Right kidney (tissue), 1 donor: ENCODE data around the gene CTSW.

Experiments
- DNase-seq: peaks from one replicate; pipeline ENCODE4 v3.0.0-alpha.2; 2016

CTSW gene

DNA sequence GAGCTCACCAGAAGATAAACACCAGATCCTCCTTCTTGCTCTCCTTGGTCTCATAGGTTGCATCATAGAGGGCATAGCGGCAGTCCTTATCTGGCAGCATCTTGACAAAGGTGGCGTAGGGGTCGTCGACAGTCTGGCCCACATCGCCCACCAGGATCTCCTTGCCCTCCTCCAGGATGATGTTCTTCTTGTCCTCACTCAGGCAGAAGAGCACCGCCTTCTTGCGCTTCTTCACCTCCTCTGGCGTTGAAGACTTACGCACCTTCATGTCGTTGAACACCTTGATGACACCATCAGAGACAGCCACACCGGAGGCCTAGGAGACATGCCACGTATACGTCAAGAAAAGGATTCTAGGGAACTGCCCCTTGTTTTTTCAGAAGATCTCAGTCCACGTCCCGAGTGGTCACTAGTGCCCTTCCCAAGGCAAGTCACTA is 23.7 kb upstream of the CTSW start:
- DNase-seq = no peak

DNA sequence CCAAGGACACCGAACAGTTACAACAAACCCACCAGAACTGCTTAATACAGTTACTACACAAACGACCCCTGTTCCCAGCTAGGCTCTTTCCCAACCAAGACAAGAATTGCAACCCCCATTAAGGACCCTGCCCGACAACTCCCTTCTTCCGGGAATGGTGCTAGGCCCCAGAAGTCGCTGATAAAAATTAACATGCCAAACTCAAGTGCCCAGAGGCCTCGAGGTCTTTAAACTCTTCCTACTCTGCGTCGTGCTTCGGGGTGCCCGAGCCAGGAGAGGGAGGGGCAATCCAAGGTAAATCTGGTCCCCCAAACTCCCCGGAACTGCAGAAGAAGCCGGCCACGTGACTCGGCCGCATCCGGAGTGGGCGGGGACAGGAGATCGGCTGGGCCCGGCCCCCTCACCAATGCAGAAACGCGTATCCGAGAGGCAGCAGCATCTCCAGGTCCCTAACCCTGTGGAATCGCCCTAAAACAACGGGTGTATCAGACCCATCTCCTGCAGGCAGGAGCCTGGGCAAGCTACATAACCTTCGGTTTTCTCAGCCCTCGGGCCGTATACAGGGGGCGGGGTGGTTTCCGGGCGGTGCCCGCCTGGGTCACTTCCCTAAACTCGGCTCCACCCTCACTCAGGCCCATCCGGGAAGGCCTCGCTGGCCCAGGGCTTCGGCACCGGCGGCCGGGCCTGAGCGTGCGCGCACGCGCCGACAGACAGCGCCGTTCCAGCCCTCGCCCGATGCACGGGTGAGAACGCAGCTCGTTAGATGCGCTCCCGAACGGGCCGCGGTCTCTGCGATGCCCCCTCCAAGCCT is 22.7 kb upstream of the CTSW start:
- peak; percentile 82 for DNase-seq

DNA sequence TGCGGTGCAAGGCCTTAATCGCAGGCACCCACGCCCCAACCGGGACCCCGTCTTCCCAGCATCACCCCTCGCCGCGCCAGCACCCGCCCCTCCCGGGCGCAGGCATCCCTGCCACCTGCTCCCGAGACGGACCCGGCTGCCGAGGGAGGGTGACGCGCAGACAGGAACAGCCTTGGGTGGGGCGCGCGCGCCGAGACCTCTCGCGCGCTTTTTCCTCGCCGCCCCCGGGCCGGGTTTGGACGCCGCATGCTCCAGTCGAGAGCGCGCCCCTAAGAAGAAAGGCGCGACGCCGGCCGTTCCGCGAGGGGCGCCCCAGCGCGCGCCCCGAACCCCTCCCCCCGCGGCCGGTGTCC is 22.2 kb upstream of the CTSW start:
- DNase-seq = peak; percentile 72

DNA sequence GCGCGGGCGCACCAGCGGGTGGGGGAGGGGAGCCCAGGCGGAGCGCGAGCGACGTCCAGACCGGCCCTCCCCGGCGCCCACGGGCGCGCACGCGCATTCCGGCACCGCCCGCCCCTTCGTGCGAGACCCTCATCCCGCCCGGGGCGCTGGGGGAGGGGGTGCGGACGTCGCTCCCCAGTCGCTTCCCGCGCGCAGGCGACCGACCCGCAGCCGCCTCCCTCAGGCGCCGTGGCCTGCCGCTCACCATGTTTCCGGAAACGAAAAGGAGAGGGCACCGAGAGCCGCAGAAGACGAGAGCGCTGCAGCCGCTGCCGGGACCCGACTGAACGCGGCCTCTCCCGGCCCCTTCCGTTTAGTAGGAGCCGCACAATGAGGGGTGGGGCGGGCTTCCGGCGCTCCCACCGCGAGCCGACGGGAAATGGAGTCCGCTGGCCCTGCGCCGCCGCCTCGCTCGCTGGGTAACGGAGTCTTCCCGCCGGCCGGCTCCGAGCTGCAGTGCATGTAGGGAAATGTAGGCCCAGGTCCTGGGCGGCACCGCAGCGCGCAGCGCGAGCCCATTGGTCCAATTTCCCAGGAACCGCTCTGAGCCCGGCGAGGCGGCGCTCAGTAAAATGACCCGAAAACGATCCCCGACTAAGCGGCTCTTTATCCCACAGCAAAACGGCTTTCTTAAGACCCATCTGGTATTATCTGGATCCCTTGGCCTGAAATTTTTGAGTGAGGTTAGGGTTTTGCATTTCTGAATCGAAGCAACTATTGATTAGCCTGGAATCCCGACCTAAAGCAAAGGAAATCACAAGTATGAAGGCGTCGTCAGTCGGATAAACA is 21.6 kb upstream of the CTSW start, which contains the start of gene CFL1:
Gene CFL1, minus strand, starts transcription at position 328 of the 828 bp plus-strand sequence. Its CDS starts 81 bp downstream, at position 247.
- peak; percentile 97 for DNase-seq

DNA sequence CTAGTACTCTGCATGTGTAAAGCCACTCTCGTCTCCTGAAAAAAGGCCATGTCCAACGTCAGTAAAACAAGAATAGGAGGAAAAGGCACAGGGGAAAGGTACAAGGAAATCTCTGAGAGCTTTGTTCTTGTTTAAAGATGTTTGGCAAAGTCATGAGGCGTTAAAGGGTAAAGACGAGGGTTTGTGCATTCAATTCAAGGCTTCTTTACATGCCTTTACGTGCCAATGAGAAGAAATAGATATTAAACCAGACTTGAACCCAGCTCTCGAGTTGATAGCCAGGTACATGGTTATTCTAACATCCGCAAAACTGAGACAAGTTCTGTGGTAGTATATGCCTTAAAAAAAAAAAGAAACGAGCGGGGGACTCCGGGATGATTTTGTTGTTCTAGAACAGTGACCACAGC is 21.0 kb upstream of the CTSW start:
- no peak for DNase-seq

DNA sequence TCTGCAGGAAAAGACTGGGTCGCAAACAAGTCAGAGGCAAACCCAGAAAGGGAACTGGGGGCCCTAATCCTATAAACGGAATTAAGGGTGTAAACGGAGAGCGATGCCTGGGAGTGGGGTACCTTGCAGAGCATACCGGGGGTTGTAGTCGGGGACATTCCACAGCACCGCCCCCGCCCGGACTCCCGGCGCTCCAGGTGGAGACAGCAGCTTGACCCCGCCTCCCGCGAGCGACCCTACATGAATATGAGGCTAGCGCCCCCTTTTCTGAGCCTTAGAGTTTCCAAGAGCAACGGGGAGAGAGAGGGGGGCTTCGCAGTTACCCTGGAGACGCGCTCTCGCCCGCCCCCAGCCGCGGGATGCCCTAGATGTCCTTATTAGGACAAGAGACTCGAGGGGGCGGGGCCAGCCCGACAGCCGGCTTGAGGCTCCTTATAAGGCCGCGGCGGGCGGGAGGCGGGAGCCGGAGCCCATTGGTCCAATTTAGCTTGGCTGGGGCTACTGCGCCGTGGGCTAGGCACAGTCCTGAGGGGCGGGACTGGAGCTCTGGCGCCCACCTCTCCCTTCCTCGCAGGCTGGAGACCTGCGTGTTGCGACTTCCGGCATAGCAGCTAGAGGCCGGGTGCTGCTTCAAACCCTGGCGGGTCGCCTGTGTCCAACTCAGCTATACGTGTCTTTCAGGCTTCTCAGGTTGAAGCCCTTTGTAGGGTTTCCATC is 20.4 kb upstream of the CTSW start:
- peak; percentile 95 for DNase-seq

DNA sequence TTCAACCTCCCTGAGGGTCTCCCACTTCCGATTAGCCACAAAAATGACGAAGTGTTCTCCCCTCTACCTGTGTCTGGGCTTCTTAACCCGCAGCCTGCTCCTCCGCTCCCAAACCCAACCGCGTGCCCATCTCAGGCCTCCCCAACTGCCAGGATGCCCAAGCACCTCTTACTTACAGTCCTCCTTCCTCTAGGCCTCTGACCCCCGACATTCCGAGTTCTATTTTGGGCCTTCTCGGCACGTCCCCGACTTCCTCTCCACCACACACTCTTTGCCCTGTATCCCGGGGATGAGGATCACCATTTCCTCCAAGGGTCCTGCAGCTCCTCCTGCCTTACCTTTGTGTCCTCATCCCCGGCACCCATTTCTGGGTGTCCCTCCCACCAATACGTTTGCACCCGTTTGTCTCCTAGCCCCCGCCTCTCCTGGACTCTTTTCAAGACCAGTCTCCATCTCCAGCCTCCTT is 19.8 kb upstream of the CTSW start:
- no peak for DNase-seq

DNA sequence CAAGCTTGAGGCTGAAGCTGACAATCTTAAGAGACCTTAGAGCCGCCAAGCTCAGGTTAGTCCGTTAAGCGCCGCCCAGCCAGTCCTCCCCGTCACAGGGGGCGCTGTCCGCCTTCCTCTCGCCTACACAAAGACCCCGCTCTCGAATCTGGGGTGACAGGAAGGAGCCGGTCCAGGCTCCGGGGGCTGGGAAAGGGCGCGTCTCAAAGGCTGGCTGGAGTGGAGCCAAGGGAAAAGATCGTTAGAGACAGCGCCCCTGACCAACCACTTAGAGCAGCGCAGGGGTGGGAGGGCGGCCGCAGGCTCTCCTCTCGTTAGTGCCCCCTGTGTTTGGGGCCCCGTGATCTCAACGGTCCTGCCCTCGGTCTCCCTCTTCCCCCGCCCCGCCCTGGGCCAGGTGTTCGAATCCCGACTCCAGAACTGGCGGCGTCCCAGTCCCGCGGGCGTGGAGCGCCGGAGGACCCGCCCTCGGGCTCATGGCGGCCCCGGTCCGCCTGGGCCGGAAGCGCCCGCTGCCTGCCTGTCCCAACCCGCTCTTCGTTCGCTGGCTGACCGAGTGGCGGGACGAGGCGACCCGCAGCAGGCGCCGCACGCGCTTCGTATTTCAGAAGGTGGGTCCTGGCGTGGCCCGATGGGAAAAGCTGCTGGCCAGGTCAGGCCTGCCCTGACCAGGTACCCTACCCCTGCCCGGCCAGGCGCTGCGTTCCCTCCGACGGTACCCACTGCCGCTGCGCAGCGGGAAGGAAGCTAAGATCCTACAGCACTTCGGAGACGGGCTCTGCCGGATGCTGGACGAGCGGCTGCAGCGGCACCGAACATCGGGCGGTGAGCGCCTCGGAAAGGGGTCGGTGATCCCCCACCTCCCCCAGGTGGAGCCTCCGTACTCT is 19.1 kb upstream of the CTSW start, which contains the start of gene MUS81:
Gene MUS81, plus strand, starts transcription at position 156 of the 887 bp plus-strand sequence. Its CDS starts 321 bp downstream, at position 477.
- peak; percentile 87 for DNase-seq

DNA sequence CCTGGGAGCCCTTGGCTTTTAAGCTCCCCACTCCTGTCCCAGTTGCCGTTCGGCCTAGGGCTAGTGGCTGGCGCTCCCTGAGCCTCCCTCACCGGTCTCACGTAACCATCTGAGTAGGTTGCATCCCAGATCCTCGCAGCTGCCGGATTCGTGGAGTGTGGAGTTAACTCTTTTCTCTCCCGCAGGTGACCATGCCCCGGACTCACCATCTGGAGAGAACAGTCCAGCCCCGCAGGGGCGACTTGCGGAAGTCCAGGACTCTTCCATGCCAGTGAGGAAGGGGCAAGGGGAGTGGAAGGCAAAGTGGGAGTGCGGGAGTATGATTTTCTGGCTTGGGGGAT is 18.5 kb upstream of the CTSW start:
- DNase-seq = no peak

DNA sequence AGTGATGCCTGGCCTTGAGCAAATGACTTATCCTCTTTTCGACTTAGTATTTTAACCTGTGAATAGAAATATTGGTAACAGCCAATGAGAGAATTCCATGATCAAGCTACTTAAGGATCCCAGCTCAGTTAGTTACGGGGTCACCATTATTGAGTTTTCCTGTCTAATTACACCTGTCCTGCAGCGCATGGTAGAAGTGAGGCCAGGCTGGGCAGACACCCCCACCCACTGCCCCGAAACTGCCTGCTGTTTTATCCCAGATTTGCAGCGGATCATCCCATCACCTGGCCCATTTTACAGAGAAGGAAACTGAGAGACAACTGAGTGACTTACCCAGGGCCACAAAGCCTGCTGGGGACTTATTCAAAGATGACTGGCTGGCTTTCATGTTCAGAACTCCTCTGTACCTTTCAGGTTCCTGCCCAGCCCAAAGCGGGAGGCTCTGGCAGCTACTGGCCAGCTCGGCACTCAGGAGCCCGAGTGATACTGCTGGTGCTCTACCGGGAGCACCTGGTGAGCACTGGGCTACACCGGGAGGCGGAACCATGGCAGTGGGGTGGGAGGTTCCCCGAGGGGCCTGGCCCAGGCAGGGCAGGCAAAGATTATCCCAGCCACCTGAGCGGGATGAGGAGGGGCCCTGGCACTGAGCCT is 18.0 kb upstream of the CTSW start:
- DNase-seq = no peak

DNA sequence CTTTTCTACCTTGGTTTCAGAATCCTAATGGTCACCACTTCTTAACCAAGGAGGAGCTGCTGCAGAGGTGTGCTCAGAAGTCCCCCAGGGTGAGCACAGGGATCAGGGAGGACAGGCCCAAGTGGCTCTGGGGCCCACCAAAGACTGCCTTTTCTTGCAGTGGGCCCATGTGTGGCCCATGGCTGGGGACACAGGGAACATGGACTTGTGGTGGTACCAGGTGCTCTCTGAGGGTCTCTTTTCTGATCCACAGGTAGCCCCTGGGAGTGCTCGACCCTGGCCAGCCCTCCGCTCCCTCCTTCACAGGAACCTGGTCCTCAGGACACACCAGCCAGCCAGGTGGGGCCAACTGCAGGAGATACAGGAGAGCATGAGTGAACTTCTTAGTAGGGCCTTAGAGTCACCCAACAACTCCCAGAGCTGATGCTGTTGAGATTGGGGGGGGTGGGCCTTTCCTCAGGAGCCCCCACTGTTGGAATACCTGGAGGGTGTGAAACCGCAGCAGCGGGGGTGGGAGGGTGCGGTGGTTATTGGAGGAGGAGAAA is 17.4 kb upstream of the CTSW start:
- DNase-seq = no peak

DNA sequence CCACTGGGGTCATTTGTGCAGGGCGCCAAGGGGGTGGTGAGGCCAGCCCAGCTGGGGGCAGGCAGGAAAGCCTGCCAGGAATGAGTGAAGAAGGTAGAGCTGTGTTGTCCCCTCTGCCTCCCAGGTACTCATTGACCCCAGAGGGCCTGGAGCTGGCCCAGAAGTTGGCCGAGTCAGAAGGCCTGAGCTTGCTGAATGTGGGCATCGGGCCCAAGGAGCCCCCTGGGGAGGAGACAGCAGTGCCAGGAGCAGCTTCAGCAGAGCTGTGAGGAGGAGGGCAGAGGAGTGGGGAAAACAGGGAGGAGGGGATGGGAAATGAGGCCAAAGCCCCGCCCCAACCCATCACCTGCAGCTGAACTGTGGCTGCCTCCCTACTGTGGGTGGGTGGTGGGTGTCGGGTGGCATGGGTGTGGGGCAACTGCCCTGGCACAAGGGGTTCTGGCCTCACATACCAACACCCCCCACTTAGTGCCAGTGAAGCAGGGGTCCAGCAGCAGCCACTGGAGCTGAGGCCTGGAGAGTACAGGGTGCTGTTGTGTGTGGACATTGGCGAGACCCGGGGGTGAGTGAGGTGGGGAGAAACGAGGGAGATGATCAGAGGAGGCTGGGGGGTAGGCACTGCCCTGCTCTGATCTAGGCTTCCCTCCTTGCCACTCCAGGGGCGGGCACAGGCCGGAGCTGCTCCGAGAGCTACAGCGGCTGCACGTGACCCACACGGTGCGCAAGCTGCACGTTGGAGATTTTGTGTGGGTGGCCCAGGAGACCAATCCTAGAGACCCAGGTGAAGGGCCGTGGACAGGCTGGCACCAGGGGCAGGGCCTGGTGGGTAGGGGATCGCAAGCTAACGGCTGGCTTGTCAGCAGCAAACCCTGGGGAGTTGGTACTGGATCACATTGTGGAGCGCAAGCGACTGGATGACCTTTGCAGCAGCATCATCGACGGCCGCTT is 16.4 kb upstream of the CTSW start:
- no peak for DNase-seq

DNA sequence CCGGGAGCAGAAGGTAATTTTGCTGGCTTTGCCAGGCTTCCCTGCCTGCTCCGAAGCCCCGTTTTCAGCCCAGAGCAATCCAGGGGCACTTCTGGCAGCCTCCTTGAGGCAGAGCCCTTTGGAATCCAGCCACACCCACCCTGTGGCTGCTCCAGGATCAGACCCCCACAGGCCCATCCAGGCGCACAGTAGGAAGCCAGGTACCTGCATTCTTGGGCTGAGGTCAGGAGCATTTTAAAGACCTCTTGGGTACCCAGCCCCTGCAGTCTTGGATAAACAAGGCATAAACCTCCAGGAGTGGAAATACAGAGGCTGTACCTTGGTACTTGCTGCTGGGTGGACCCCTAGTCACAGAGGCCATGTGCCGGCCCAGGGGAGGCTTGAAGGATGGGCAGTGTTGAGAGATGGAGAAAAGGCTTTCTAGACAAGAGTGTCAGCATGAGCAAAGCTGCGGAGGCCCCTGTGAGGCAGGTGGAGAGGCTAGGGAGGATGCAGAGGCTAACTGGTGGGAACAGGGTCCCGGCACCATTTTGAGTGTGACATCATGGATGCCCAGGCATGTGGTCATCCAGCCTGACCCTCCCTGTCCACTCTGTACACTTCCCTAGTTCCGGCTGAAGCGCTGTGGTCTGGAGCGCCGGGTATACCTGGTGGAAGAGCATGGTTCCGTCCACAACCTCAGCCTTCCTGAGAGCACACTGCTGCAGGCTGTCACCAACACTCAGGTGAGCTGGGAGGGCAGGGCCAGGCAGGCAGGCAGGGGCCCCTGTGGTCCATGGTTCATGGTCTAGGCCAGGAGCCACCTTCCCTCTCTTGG is 15.5 kb upstream of the CTSW start:
- DNase-seq = no peak

DNA sequence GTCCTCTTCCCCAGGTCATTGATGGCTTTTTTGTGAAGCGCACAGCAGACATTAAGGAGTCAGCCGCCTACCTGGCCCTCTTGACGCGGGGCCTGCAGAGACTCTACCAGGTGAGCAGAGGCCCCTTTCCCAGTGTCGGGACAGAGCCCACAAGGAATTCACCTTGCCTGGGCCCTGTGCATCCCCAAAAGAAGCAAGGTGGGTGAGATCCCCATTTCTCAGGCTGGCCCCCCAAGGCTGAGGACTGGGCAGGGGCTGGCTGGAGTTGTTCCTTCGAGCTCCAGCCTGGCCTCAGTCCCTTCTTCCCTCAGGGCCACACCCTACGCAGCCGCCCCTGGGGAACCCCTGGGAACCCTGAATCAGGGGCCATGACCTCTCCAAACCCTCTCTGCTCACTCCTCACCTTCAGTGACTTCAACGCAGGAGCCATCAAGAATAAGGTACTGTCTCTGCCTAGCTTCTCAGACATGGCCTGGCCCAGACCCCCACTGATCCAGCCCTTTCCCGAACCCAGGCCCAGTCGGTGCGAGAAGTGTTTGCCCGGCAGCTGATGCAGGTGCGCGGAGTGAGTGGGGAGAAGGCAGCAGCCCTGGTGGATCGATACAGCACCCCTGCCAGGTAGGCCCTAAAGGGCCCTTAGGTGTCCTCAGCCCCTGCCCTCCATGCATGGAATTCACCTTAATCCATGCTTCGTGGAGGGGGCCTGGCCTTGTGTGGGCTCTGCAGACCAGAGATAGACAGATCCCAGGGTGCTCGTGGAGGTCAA is 14.7 kb upstream of the CTSW start:
- DNase-seq = no peak

DNA sequence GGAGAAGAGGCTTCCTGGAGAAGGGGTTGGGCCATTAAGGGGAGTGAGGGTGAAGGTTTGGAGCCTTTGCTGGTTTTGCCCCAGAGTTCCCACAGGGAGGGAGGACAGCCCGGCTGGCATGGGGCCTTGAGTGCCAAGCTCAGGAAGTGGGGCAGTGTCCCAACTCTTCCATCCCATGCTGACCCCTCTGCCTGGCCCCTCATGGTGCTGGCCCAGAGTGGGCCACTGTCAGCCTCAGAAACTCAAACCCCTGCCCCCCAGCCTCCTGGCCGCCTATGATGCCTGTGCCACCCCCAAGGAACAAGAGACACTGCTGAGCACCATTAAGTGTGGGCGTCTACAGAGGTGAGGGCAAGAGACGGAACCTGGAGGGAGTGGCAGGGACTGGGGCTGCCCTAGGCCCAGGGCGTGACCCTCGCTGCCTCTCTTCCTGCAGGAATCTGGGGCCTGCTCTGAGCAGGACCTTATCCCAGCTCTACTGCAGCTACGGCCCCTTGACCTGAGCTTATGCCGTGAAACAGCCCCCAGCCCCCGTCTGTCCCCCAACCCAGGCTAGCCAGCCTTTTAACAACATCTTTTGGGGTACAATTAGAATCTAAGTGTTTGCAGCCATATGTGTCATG is 14.0 kb upstream of the CTSW start:
- DNase-seq = no peak

DNA sequence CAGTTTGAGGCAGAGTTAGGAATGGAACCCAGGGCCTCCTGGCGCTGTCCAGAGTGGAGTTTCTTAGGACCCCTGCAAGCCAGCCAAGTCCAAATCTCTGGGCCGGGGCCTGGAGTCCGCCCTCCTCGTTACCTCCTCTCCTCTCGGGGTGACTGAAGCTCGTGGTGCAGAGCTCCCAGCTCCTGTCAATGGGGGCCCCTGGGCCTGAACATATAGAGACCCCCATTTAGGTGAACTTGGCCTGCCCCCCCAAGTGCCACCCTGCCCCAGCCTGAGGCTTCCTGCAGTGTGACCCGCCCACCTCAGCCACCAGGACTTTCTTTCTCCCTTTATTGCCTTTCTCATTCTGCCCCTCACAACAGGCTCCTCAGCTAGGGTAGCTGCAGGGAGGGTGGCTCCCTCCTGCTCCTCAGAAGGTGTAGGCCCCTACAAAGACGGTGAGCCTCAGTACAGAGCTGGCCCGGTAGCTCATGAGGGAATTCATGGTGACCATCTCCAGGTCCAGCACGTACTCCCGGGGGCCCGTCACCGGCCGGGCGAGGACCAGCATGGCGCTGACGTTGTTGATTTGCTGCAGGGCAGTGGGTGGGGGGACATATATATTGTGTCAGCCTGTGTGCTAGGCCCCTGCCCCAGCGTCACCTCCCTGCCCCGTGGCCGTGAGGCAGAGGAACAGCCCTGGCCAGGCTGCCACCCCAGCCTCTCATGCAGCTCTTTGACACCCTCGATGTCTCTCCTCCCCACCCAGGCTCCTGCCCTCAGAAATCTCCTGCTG is 12.9 kb upstream of the CTSW start:
- no peak for DNase-seq
